HuH-7.5 (cell line): ENCODE results near the gene SULT6B1.
"Not testable (repeated sequence)": the region's sequence is repeated elsewhere in the genome, so short reads cannot be mapped to it uniquely, and the experiment has no call there.

ENCODE experiments used
- DNase-seq: peaks from one replicate; pipeline ENCODE4 v3.0.0; 2011; ENCODE audit warnings: low spot score

SULT6B1 gene

GRCh38 chr2:37196320-37197195 lies 8.1 kb upstream of the SULT6B1 start, which contains the start of gene CEBPZOS:
TSS of gene CEBPZOS (plus strand) at chr2:37196496. CDS start at chr2:37199705, 3,209 bp downstream.
- DNase-seq: peak; percentile 67

- DNase-seq: not testable (repeated sequence)
Observed at GRCh38 chr2:37195862-37196319, 7.4 kb upstream of the SULT6B1 start.

GRCh38 chr2:37192551-37192950 lies 4.1 kb upstream of the SULT6B1 start:
- DNase-seq: no peak

GRCh38 chr2:37191747-37192146 lies 3.3 kb upstream of the SULT6B1 start:
- DNase-seq: no peak

- no peak for DNase-seq
Observed at GRCh38 chr2:37191253-37191652, 2.8 kb upstream of the SULT6B1 start.

GRCh38 chr2:37190290-37190689 lies 1.8 kb upstream of the SULT6B1 start:
- no peak for DNase-seq

GRCh38 chr2:37189452-37190153 lies 1.1 kb upstream of the SULT6B1 start:
- no peak for DNase-seq

- DNase-seq: no peak
Observed at GRCh38 chr2:37181726-37182684, 6.5 kb downstream of the SULT6B1 start.

- no peak for DNase-seq
Observed at GRCh38 chr2:37180640-37181039, 7.8 kb downstream of the SULT6B1 start.

- DNase-seq: no peak
Observed at GRCh38 chr2:37180006-37180639, 8.3 kb downstream of the SULT6B1 start.

- no peak for DNase-seq
Observed at GRCh38 chr2:37173741-37174140, 14.7 kb downstream of the SULT6B1 start.

GRCh38 chr2:37171624-37171950 lies 16.9 kb downstream of the SULT6B1 start:
- no peak for DNase-seq

- DNase-seq: peak; percentile 47
Observed at GRCh38 chr2:37168217-37168981, 20.1 kb downstream of the SULT6B1 start.

- DNase-seq: no peak
Observed at GRCh38 chr2:37167636-37168180, 20.8 kb downstream of the SULT6B1 start.

GRCh38 chr2:37164757-37165156 lies 23.7 kb downstream of the SULT6B1 start:
- no peak for DNase-seq

- peak; percentile 87 for DNase-seq
Observed at GRCh38 chr2:37156857-37157714, 31.4 kb downstream of the SULT6B1 start, which contains the start of gene EIF2AK2. TSS of gene EIF2AK2 (minus strand) at chr2:37156980. CDS start at chr2:37147806, 9,174 bp downstream.

GRCh38 chr2:37156071-37156856 lies 32.2 kb downstream of the SULT6B1 start:
- DNase-seq: peak; percentile 46

- no peak for DNase-seq
Observed at GRCh38 chr2:37154785-37155184, 33.7 kb downstream of the SULT6B1 start.

- DNase-seq: no peak
Observed at GRCh38 chr2:37153224-37153623, 35.2 kb downstream of the SULT6B1 start.
